Prostate gland (tissue), 2 donors: Measurements from ENCODE around the gene POLR3E. TPM values are rescaled to one million over a fixed set of nuclear protein-coding genes. Genes with fewer than 3 reads are reported as not detected.

Experiments used
- DNase-seq: peaks from one replicate; pipeline ENCODE4 v3.0.0-alpha.2; 2019; ENCODE audit warnings: low spot score
- H3K27ac ChIP-seq, 2 donors: fragments of 200-600 bp; sonication (generic); 2 replicates each; pipeline ENCODE4 v1.5.1; 2017 to 2019
- H3K27me3 ChIP-seq: fragments of 200-600 bp; sonication (generic); replicated peaks from 2 replicates; pipeline ENCODE4 v1.5.1; 2019; ENCODE audit not compliant: insufficient read depth
- H3K36me3 ChIP-seq, 2 donors: fragments of 200-600 bp; sonication (generic); 1 replicate in 1 of 2; 2 replicates in 1 of 2; pipeline versions ENCODE4 v1.5.1 to v1.8.1; 2017 to 2019
- H3K4me1 ChIP-seq: fragments of 200-600 bp; sonication (generic); replicated peaks from 2 replicates; pipeline ENCODE4 v1.5.1; 2019
- H3K4me3 ChIP-seq, 2 donors: fragments of 200-600 bp; sonication (generic); 2 replicates each; pipeline ENCODE4 v1.5.1; 2017 to 2019
- H3K9me3 ChIP-seq: fragments of 200-600 bp; sonication (generic); 2 replicates; pipeline ENCODE4 v1.5.1; 2017
- POLR2A ChIP-seq: fragments of 450-650 bp; IDR thresholded peaks from one replicate; pipeline ENCODE4 v1.6.1; 2016; ENCODE audit warnings: antibody characterized with exemption, mild to moderate bottlenecking
- POLR2AphosphoS5 ChIP-seq: sonication (generic); formaldehyde crosslinking; IDR thresholded peaks from one replicate; pipeline ENCODE4 v1.6.1; 2017; ENCODE audit warnings: antibody characterized with exemption
- WGBS: methylation state at CpG from one replicate; pipeline ENCODE4 v1.1.5; 2018; 5-methylcytosine and 5-hydroxymethylcytosine counted together
- intact Hi-C: fragments of 100-400 bp; cut with DNase I; formaldehyde crosslinking; loops from one replicate; pipeline ENCODE4 v1.14.2; 2022
- total RNA-seq, 2 donors: library from RNA; depleted of rRNA; stranded (reverse); fragments of >200 nt; gene quantifications; one replicate each; pipeline ENCODE4 v1.1.0, GENCODE V29; 2016
- TF ChIP-seq, protein P1 (sequence below), 4 experiments: fragments of 200-600 bp in 2 of 4; fragments of 450-650 bp in 2 of 4; sonication (generic) in 2 of 4; IDR thresholded peaks; 1 replicate in 3 of 4; 2 replicates in 1 of 4; pipeline ENCODE4 v1.5.1; 2016 to 2019; ENCODE audit warnings: antibody characterized with exemption in 4 of 4, mild to moderate bottlenecking in 2 of 4, moderate library complexity in 2 of 4

Gene POLR3E
- total RNA-seq, 2 donors from 2014 or later: 52.3 to 61.7 TPM

DNA sequence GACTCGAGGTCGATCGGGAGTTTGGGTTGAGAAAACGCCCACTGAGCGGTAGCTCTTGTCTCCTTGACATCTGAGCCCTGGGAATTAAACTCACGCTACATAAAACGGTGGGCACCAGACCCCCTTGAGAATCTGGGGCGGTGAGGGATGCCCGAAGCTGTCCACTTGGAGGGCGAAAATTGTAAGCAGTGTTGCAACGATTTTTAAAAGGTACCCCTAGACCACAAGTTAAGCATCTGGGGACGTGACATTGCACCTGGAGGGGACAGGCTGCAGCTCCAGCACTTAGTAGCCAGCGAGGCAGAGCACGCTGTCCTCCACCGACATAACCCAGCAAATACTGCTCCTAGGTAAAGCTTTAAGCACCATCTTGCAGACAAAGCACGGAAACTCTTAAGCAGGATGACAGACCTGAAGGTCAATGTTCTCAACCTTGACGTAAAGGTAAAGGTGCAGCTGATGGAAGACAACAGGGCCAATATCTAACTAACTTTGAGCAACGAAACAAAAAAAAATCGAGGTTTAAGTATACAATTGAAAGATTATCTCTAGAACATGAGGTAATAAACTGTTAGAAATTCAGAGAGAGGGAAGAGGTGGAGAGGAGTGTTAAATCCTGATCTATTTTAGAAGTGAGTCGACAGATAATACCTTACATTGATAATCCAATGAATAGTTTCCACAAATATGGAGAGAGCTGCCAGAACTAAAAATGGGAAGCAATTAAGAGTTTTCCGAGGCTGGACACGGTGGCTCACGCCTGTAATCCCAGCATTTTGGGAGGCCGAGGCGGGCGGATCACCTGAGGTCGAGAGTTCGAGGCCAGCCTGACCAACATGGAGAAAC is 78.1 kb downstream of the POLR3E start:
- Histone ChIP-seq H3K9me3 (no peaks in the 10 kb centered on the region), H3K4me1 (no peaks in the 10 kb centered on the region), H3K36me3 (no peaks in the 10 kb centered on the region), H3K27ac (peak overlapping the region; percentile 82 to 88), H3K4me3 (peak overlapping the region; percentile 88 to 89), H3K27me3 (no peaks in the 10 kb centered on the region)
- intact Hi-C loops: no loop called here
- TF ChIP-seq POLR2AphosphoS5 (no peak), POLR2A (no peak)
- TF ChIP-seq, protein P1, sequence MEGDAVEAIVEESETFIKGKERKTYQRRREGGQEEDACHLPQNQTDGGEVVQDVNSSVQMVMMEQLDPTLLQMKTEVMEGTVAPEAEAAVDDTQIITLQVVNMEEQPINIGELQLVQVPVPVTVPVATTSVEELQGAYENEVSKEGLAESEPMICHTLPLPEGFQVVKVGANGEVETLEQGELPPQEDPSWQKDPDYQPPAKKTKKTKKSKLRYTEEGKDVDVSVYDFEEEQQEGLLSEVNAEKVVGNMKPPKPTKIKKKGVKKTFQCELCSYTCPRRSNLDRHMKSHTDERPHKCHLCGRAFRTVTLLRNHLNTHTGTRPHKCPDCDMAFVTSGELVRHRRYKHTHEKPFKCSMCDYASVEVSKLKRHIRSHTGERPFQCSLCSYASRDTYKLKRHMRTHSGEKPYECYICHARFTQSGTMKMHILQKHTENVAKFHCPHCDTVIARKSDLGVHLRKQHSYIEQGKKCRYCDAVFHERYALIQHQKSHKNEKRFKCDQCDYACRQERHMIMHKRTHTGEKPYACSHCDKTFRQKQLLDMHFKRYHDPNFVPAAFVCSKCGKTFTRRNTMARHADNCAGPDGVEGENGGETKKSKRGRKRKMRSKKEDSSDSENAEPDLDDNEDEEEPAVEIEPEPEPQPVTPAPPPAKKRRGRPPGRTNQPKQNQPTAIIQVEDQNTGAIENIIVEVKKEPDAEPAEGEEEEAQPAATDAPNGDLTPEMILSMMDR (IDR thresholded peaks at IDR 0.05): no peak
- DNase-seq: no peak
- 36% methylated on average over 28 of the region's 28 CpGs for WGBS

DNA sequence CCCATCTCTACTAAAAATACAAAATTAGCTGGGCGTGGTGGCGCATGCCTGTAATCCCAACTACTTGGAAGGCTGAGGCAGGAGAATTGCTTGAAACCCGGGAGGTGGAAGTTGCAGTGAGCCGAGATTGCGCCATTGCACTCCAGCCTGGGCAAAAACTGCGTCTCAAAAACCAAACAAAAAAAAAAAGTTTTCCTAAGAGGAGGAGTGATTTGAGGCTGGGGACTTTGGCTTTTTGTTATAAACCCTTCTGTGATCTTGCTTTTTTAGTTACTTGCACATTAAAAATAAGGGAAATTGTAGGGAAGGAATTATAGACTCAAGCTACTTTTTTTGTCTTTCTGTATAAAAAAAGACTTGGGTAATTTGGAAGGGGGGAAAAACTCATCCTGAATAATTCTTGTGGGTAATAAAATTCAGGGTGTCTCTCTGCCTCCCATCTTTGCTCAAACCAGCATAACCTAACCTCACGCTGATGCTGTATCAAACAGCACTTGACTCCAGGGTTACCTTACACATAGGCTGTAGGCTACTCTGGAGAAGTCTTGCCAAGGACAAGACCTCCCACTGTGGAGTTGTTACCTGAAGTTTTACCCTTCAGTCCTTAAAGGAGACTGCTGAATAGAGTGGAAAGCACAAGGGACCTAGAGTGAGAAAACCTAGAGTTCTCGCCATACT is 78.9 kb downstream of the POLR3E start:
- intact Hi-C loops: no loop called here
- no peak overlapping the region for H3K4me3 ChIP-seq
- H3K4me1 ChIP-seq: no peaks in the 10 kb centered on the region
- TF ChIP-seq POLR2AphosphoS5 (no peak), POLR2A (no peak)
- TF ChIP-seq, protein P1 (IDR thresholded peaks at IDR 0.05): no peak
- DNase-seq: no peak
- 98% methylated on average over 8 of the region's 8 CpGs for WGBS
- no peak overlapping the region for H3K27ac ChIP-seq
- H3K27me3 ChIP-seq: no peaks in the 10 kb centered on the region
- H3K9me3 ChIP-seq: no peaks in the 10 kb centered on the region
- H3K36me3 ChIP-seq: no peaks in the 10 kb centered on the region

DNA sequence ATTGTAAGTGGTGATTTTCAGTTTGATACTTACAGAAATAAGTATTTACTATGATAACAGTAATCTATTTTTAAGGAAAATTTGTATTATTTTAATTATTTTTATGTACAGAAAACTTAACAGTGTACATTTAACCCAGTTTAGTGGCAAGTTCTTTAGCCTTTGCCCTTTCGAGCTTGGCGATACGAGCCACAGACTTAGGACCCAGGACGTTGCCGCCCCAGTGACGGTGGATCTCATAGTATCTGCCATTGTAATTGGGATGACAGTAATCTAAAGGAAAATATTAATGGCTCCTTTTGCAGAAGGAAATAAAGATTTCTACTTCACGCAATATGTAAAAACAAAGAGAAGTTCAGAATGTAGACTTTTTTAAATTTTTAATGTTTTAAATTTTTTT is 82.4 kb downstream of the POLR3E start:
- WGBS: 95% methylated on average over 7 of the region's 7 CpGs
- intact Hi-C loops: no loop called here
- Histone ChIP-seq H3K4me3 (no peak overlapping the region), H3K4me1 (no peaks in the 10 kb centered on the region), H3K27me3 (no peaks in the 10 kb centered on the region), H3K36me3 (no peaks in the 10 kb centered on the region), H3K27ac (no peak overlapping the region), H3K9me3 (no peaks in the 10 kb centered on the region)
- DNase-seq: no peak
- no peak for TF ChIP-seq POLR2A
- TF ChIP-seq POLR2AphosphoS5: no peak
- TF ChIP-seq, protein P1 (IDR thresholded peaks at IDR 0.05): no peak

DNA sequence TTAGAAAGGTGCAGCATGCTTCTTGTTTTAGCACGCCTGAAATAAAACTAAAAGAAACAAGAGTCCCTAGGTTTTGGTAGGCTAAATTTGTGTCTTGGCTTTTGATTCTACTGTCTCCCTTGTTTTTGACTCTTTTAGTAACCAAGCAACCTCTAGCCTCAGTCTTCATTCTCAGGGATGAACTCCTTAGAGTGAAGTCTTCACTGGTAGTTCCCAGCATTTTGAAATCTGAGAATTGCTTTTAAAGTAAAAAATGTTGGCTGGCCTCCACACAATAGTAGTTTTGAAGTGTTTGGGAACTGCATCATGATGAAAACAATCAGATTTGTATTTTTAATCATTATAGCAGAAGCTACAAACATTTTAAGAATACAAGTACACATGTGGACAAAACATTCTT is 83.3 kb downstream of the POLR3E start:
- no peak for DNase-seq

More for the DNA sequence above, 83.3 kb downstream of the POLR3E start:
- 29% methylated on average over 1 of the region's 1 CpG for WGBS
- Histone ChIP-seq H3K27me3 (no peaks in the 10 kb centered on the region), H3K4me1 (no peaks in the 10 kb centered on the region), H3K36me3 (no peaks in the 10 kb centered on the region), H3K4me3 (no peak overlapping the region), H3K9me3 (no peaks in the 10 kb centered on the region), H3K27ac (no peak overlapping the region)
- intact Hi-C loops: no loop called here
- TF ChIP-seq, protein P1 (IDR thresholded peaks at IDR 0.05): no peak
- TF ChIP-seq POLR2AphosphoS5 (no peak), POLR2A (no peak)
